HG02840 (cell line): ENCODE results near the gene NPIPB2.
"Not testable (repeated sequence)": the region's sequence is repeated elsewhere in the genome, so short reads cannot be mapped to it uniquely, and the experiment has no call there.

ENCODE experiments used
- ATAC-seq: cut with Tn5 transposase; IDR thresholded peaks from one replicate; pipeline ENCODE4 v1.9.1; 2021; ENCODE audit warnings: mild to moderate bottlenecking, moderate library complexity, moderate number of reproducible peaks; ENCODE audit not compliant: unreplicated experiment, low FRiP score

NPIPB2 gene

DNA sequence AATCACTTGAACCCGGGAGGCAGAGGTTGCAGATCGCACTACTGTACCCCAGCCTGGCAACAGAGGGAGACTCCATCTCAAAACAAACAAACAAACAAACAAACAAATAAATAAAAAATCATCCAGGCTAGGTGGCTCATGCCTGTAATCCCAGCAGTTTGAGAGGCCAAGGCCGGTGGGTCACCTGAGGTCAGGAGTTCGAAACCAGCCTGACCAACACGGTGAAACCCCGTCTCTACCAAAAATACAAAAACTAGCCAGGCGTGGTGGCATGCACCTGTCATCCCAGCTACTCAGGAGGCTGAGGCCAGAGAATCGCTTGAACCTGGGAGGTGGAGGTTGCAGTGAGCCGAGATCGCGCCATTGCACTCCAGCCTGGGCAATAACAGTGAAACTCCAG, 21.1 kb upstream of the NPIPB2 start:
- ATAC-seq = not testable (repeated sequence)

- ATAC-seq = not testable (repeated sequence)
Measured at GRCh38 chr16:11962457-11962856, 20.6 kb upstream of the NPIPB2 start.

- ATAC-seq = no peak
Measured at GRCh38 chr16:11957591-11958395, 15.9 kb upstream of the NPIPB2 start.

DNA sequence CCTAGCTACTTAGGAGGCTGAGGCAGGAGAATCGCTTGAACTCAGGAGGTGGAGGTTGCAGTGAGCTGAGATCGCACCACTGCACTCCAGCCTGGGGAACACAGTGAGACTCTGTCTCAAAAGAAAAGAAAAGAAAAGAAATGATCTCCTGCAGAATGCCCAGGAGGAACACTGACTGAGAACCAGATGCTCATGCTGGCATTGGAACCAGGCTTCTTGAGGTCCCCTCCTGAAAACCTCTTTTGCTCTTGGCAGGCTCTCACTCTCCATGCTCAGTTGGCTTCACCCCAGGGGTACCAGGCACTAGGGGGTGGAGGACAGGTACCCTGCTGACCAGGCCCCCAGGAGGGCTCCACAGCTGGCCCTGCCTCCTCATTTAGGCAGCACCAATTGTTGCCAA, 14.7 kb upstream of the NPIPB2 start:
- ATAC-seq = no peak

GRCh38 chr16:11955713-11956123, 13.9 kb upstream of the NPIPB2 start:
- ATAC-seq = no peak

- ATAC-seq = not testable (repeated sequence)
Measured at GRCh38 chr16:11953576-11953975, 11.7 kb upstream of the NPIPB2 start.

DNA sequence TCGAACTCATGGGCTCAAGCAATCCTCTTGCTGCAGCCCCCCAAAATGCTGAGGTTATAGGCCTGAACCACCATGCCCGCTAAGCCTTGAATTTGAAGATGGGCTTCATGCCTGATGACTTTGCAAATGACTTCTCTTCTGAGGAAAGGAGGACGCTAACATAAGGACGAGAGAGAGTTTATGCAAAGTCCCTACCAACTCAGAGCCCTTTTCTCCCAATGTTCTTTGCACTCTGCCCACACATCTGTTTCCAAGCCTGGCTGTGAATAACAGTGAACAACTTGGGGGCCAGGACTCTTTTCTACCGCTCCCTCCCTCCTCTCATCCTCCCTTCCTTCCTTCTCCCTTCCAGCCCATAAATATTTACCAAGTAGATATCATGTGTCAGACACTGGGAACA, 8.5 kb upstream of the NPIPB2 start:
- ATAC-seq = no peak

GRCh38 chr16:11949527-11949926, 7.7 kb upstream of the NPIPB2 start:
- ATAC-seq = no peak

DNA sequence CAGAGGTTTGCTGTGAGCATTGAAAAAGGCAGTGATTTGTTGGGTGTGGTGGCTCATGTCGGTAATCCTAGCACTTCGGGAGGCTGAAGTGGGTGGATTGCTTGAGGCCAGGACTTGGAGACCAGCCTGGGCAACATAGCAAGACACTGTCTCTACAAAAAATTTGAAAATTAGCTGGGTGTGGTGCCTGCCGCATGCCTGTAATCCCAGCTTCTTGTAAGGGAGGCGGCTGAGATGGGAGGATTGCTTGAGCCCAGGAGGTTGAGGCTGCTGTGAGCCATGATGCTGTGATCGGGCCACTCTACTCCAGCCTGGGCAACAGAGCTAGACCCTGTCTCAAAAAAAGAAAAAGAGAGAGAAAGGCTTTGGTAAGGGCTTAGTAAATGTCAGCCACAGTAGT, 7.0 kb upstream of the NPIPB2 start:
- no peak for ATAC-seq

DNA sequence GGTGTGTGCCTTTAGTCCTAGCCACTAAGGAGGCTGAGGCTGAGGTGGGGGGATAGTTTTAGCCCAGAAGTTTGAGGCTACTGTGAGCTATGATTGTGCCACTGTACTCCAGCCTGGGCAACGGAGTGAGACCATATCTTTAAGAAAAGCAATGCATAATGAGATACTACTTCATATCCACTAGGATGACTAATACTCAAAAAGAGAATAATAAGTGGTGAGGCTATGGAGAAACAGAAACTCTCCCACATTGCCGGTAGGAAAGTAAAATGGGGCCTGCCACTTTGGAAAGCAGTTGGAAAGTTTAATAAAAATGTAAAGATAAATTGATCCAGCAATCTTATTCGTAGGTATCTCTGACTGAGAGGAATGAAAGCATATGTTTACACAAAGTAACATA, 4.6 kb upstream of the NPIPB2 start:
- ATAC-seq = no peak

GRCh38 chr16:11927350-11927749, 14.5 kb downstream of the NPIPB2 start:
- ATAC-seq = not testable (repeated sequence)

- not testable (repeated sequence) for ATAC-seq
Measured at GRCh38 chr16:11924046-11924445, 17.8 kb downstream of the NPIPB2 start.

DNA sequence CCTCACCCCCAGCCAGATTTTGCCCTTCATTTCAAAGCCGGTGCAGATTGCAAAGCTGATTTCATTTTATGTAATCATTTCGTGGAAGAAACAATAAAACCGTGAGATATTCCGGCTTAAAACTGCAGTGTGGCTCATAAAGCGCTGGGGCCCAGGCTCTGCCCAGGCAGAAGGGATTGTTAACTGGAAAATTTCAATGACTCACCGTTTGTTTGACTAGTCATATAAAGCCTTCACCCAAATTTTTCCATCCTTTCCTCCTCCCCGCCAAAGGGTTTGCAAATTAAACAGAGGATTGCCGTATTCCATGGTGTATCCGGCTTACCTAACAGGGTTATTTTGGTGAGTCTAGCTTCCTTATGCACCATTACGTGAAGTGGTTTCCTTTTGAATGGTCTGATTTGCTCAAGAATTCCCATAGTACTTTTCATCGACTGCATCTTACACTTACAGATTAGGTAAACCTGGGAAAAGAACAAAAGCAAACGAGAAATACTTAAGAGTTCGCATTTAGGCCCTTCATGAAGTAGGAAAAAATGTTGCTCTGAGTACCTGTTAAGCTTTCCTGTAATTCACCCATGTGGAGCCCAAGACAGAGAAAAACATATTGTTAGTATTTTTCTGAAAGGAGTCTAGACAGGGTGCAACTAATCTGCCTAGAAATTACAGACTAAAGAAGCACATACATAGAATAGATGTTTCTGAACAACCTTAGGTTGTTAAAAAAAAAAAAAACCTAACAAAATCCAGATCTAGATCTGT, 25.1 kb downstream of the NPIPB2 start:
- ATAC-seq = no peak

DNA sequence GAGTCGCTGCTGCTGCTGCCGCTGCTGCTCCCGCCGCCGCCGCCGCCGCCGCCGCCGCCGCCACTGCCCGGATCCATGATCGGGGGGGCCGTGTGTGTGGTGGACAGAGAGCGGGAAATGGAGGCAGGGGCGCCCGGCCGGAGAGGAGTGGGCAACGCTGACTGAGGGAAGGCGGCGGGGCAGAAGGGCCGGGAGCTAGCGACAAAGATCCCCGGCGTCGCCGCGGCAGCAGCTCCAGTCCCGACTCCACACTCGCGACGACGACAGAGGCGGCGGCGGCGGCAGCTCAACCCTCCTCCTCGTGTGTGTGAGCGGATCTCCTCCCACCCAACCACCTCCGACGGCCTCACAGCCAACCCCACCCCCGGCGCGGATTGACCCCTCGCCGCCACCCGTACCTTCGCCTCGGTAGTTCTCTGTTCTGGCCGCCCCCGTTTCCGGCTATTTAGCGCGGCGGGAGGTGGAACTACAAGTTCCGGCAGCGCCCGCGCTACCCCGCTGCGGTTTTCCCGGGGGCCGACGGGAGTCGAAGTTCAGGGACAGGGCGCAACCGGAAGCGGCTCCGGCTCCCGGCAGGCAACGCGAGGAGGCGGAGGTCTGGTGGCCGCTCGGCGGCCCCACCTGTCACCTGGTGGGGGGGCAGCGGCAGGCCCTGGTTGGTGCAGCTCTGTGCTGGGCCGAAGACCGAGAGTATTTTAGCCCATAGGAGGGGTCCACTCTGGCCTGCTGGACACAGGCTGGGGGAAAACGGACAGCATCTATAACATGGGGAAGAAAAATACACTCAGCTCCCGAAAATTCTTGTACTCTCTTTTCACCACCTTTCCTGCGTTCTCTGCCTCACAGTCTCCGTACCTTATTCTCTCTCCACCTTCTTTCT, 26.0 kb downstream of the NPIPB2 start, which contains the start of gene GSPT1:
Gene GSPT1, minus strand, starts transcription at position 313 of the 880 bp plus-strand sequence. Its CDS starts 236 bp downstream, at position 77.
- peak; percentile 81 for ATAC-seq

GRCh38 chr16:11915114-11915643, 26.7 kb downstream of the NPIPB2 start:
- ATAC-seq = peak; percentile 32

DNA sequence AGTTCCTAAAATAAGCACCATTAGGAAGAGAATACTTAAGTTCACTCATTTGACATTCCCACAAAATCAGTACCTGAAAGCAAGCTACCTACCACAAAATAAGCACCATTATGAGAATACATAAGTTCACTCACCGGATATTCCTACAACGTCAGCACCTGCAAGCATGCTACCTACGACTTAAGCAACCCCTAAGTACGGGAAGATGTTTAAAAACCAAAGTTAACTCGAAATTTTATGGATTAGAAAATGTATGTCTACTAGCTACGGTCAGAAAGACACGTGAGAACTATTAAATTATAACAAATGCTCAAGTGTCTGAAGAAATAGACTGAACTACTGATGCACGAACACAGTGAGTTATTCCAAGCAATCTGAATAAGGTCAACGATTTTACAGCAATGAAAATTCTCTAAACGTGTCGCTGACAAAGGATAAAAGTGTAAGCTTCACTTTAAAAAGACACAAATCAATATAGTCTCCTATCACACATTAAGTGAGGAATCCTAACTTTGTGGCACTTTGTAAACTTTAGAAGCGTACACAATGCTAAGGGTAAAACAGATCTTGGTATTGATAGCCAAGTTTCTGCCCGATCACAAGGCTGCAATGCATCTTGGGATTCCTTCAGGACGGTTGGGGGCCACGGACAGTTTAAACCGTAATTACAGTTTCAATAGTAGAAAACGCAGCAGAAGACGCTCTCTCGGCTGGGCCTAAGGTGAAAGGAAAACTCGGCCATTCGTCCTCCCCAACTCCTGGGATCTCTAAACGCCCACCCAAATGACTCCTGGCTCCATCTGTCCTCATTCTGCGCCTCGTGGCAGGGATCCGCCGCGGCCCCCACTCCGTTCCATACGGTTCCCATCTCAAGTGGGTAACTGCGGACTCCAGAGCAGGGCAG, 27.4 kb downstream of the NPIPB2 start:
- ATAC-seq = no peak

GRCh38 chr16:11913425-11914079, 28.3 kb downstream of the NPIPB2 start:
- ATAC-seq = no peak

- no peak for ATAC-seq
Measured at GRCh38 chr16:11909653-11910545, 31.9 kb downstream of the NPIPB2 start.
